Left lung (tissue), 10 donors: ENCODE measurements around the gene CREB3L1. TPM values are rescaled to one million over a fixed set of nuclear protein-coding genes. Genes with fewer than 3 reads are reported as not detected.

Experiments used
- ATAC-seq: fragments of 200-7000 bp; cut with Tn5 transposase; one replicate; pipeline ENCODE4 v1.9.1; 2020; ENCODE audit warnings: moderate library complexity
- DNase-seq, 4 donors: peaks; one replicate each; pipeline ENCODE4 v3.0.0-alpha.2; 2013 to 2020
- H3K27ac ChIP-seq, 2 donors: fragments of 200-600 bp; sonication (generic) in 1 of 2; one replicate each; pipeline versions ENCODE4 v1.5.0 to v1.8.0; 2020 to 2021
- H3K27me3 ChIP-seq, 2 donors: fragments of 200-600 bp; sonication (generic) in 1 of 2; one replicate each; pipeline versions ENCODE4 v1.5.0 to v1.8.0; 2020 to 2021
- H3K36me3 ChIP-seq, 2 donors: fragments of 200-600 bp; sonication (generic) in 1 of 2; one replicate each; pipeline versions ENCODE4 v1.5.0 to v1.8.0; 2020 to 2021
- H3K4me1 ChIP-seq, 2 donors: fragments of 200-600 bp; one replicate each; pipeline ENCODE4 v1.8.0; 2021
- H3K4me3 ChIP-seq, 2 donors: fragments of 200-600 bp; sonication (generic) in 1 of 2; one replicate each; pipeline versions ENCODE4 v1.5.0 to v1.8.0; 2020 to 2021; ENCODE audit warnings: mild to moderate bottlenecking in 1 of 2
- H3K9me3 ChIP-seq, 2 donors: fragments of 200-600 bp; sonication (generic) in 1 of 2; one replicate each; pipeline versions ENCODE4 v1.5.0 to v1.8.0; 2020 to 2021
- intact Hi-C, 2 donors: fragments of 100-400 bp; cut with DNase I; formaldehyde crosslinking; loops; one replicate each; pipeline versions ENCODE4 v1.11.2 to v1.14.2; 2022
- polyA plus RNA-seq, 6 donors: library from polyadenylated mRNA; unstranded; fragments of 120-200 nt; gene quantifications; one replicate each; pipeline ENCODE4 v1.2.1, GENCODE V29; 2013; ENCODE audit not compliant: insufficient read length in 6 of 6
- total RNA-seq, 2 donors: library from RNA; stranded (reverse); fragmentation: NEBNext Ultra II Directional; extraction: Animal tissue kit (Norgen Biotek cat#: 25700); gene quantifications; one replicate each; pipeline ENCODE4 v1.2.1, GENCODE V29; 2021
- TF ChIP-seq, protein P1 (sequence below), 2 donors: fragments of 200-600 bp; sonication (generic) in 1 of 2; IDR thresholded peaks; one replicate each; pipeline versions ENCODE4 v1.5.0 to v1.8.0; 2021; ENCODE audit warnings: antibody characterized with exemption in 2 of 2
- donor health status: DM: no; HTN: yes; CAD: no.
- donor health status: DM: no; HTN: no; CAD: no.

CREB3L1 gene
- total and polyA plus RNA-seq, 8 donors, result 16.2 to 59.3 (median 26.1) TPM

DNA sequence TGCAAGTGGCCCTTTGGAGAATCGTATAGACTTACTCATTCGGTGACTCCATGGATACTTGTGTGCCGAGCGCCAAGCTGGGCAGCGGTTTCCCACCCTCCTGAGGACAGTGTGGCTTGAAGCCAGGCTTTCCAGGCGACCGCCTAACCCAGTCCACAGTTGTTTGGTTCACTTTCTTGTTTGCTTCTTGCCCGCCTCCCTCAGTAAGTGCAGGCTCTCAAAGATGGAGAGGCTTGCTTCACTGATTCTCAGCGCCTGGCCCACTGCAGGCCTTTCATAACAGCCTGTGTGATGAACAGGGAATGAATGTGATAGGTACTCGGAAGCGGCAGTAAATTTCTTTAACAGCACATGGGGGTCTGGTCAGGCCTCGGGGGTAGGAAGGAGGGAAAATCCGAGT is 92.8 kb downstream of the CREB3L1 start:
- no peak for DNase-seq
- peak; percentile 62 for ATAC-seq
- TF ChIP-seq, protein P1, sequence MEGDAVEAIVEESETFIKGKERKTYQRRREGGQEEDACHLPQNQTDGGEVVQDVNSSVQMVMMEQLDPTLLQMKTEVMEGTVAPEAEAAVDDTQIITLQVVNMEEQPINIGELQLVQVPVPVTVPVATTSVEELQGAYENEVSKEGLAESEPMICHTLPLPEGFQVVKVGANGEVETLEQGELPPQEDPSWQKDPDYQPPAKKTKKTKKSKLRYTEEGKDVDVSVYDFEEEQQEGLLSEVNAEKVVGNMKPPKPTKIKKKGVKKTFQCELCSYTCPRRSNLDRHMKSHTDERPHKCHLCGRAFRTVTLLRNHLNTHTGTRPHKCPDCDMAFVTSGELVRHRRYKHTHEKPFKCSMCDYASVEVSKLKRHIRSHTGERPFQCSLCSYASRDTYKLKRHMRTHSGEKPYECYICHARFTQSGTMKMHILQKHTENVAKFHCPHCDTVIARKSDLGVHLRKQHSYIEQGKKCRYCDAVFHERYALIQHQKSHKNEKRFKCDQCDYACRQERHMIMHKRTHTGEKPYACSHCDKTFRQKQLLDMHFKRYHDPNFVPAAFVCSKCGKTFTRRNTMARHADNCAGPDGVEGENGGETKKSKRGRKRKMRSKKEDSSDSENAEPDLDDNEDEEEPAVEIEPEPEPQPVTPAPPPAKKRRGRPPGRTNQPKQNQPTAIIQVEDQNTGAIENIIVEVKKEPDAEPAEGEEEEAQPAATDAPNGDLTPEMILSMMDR (IDR thresholded peaks at IDR 0.05), result no peak
- Histone ChIP-seq H3K9me3 (no peaks in the 10 kb centered on the region), H3K27me3 (no peaks in the 10 kb centered on the region), H3K27ac (peak overlapping the region in 1 of 2 donors; percentile 8), H3K4me3 (no peak overlapping the region), H3K4me1 (peaks cover 4 to 26% of the 10 kb centered on the region in 2 donors), H3K36me3 (peaks cover 0 to 92% of the 10 kb centered on the region in 2 donors)
- intact Hi-C loops, result no loop called here

Other genes starting within 250 kb of the CREB3L1 start
- gene PHF21A, start 156.2 kb upstream of the CREB3L1 start, total RNA-seq, result 10 to 100 TPM; 36.2 to 51.4 TPM
- gene PHF21A, start 156.2 kb upstream of the CREB3L1 start, polyA plus RNA-seq, result 10 to 100 TPM; 66.2 to 77.3 (median 71.0) TPM
- gene DGKZ, start 69.8 kb downstream of the CREB3L1 start, total RNA-seq, result 10 to 100 TPM; 40.5 to 65.1 TPM
- gene DGKZ, start 69.8 kb downstream of the CREB3L1 start, polyA plus RNA-seq, result 10 to 100 TPM; 34.6 to 49.9 (median 38.9) TPM
- 100 to 1,000 TPM in 1 of 2 donors, 10 to 100 TPM in 1; 15.4 to 121 TPM for gene MDK, start 104.0 kb downstream of the CREB3L1 start, total RNA-seq
- gene MDK, start 104.0 kb downstream of the CREB3L1 start, polyA plus RNA-seq, result 1,000 to 10,000 TPM in 1 of 6 donors, 100 to 1,000 TPM in 5; 772 to 1,135 (median 929) TPM
- not detected for gene CHRM4, start 114.1 kb downstream of the CREB3L1 start, total RNA-seq
- under 1 TPM in 5 of 6 donors, not detected in 1; 0.10 to 0.21 (median 0.14) TPM for gene CHRM4, start 114.1 kb downstream of the CREB3L1 start, polyA plus RNA-seq